Left ventricle myocardium inferior (tissue), 1 donor: Measurements from ENCODE around the gene CD109. TPM values are rescaled to one million over a fixed set of nuclear protein-coding genes. Genes with fewer than 3 reads are reported as not detected.
"Not testable (repeated sequence)": the region's sequence is repeated elsewhere in the genome, so short reads cannot be mapped to it uniquely, and the experiment has no call there.

Experiments used
- DNase-seq: peaks from one replicate; pipeline ENCODE4 v3.0.0-alpha.2; 2020
- H3K27ac ChIP-seq: fragments of 200-600 bp; replicated peaks from 2 replicates; pipeline ENCODE4 v1.8.0; 2021
- H3K27me3 ChIP-seq: fragments of 200-600 bp; 2 replicates; pipeline ENCODE4 v1.8.0; 2021; ENCODE audit warnings: low read depth
- H3K36me3 ChIP-seq: fragments of 200-600 bp; 2 replicates; pipeline ENCODE4 v1.8.0; 2021
- H3K4me1 ChIP-seq: fragments of 200-600 bp; 2 replicates; pipeline ENCODE4 v1.8.0; 2021
- H3K4me3 ChIP-seq: fragments of 200-600 bp; 2 replicates; pipeline ENCODE4 v1.8.0; 2021; ENCODE audit warnings: mild to moderate bottlenecking, moderate library complexity
- H3K9me3 ChIP-seq: fragments of 200-600 bp; replicated peaks from 2 replicates; pipeline ENCODE4 v1.8.0; 2021
- intact Hi-C: fragments of 100-400 bp; cut with micrococcal nuclease; formaldehyde crosslinking; loops from one replicate; pipeline ENCODE4 v1.11.0; 2022
- total RNA-seq: library from RNA; stranded (reverse); fragmentation: NEBNext Ultra II Directional; extraction: Animal tissue kit (Norgen Biotek cat#: 25700); gene quantifications from one replicate; pipeline ENCODE4 v1.2.1, GENCODE V29; 2021
- TF ChIP-seq, protein P1 (sequence below): fragments of 200-600 bp; IDR thresholded peaks from 2 replicates; pipeline ENCODE4 v1.8.0; 2021; ENCODE audit warnings: antibody characterized with exemption, mild to moderate bottlenecking, borderline replicate concordance
- donor health status: DM: no; HTN: yes; CAD: no; lungs with severe emphysema.

The CD109 gene
- total RNA-seq, 1 donor from 2014 or later = 9.1 TPM

DNA sequence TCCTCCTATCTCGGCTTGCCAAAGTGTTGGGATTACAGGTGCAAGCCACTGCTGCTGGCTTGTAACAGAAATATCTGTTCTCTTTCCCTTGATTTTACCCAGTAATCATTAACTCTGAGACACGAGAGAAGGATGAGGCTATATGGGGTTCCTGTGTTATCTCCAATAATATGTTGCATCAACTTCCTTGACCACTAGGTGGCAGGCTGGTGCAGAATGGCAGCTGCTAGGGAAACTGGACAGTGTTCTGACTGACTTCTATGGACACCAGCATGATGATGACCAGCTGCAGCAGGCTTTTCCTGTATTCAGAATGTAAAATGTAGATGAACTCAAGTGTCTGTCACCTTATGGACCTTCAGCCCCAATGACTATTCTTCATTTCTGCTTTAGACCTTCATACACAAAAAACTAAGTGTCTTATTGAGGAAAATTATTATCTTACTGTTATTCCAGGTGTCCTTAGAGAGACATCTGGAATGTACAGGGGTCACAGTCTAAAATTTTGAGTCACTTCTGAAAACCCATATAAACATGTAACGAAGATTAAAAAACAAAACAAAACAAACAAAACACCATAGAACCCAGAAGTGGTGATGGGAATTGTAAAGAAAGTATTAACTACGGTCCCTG, 20.4 kb upstream of the CD109 start:
- Histone ChIP-seq H3K4me3 (no peak overlapping the region), H3K27me3 (peaks cover 8% of the 10 kb centered on the region), H3K27ac (no peak overlapping the region), H3K4me1 (peaks cover 6% of the 10 kb centered on the region), H3K36me3 (no peaks in the 10 kb centered on the region), H3K9me3 (no peaks in the 10 kb centered on the region)
- DNase-seq = peak; percentile 46
- TF ChIP-seq, protein P1, sequence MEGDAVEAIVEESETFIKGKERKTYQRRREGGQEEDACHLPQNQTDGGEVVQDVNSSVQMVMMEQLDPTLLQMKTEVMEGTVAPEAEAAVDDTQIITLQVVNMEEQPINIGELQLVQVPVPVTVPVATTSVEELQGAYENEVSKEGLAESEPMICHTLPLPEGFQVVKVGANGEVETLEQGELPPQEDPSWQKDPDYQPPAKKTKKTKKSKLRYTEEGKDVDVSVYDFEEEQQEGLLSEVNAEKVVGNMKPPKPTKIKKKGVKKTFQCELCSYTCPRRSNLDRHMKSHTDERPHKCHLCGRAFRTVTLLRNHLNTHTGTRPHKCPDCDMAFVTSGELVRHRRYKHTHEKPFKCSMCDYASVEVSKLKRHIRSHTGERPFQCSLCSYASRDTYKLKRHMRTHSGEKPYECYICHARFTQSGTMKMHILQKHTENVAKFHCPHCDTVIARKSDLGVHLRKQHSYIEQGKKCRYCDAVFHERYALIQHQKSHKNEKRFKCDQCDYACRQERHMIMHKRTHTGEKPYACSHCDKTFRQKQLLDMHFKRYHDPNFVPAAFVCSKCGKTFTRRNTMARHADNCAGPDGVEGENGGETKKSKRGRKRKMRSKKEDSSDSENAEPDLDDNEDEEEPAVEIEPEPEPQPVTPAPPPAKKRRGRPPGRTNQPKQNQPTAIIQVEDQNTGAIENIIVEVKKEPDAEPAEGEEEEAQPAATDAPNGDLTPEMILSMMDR = peak; percentile 94
- intact Hi-C loops = loop anchor here (2.0 kb wide), 1 partner anchor 57 kb away; no protein-coding TSS in a partner anchor

- TF ChIP-seq, protein P1 = no peak
- intact Hi-C loops = no loop called here
- Histone ChIP-seq H3K4me3 (no peak overlapping the region), H3K27ac (no peak overlapping the region), H3K9me3 (peaks cover 17% of the 10 kb centered on the region), H3K36me3 (no peaks in the 10 kb centered on the region), H3K4me1 (peaks cover 6% of the 10 kb centered on the region), H3K27me3 (no peaks in the 10 kb centered on the region)
- DNase-seq = no peak
Observed at GRCh38 chr6:73679009-73679408, 17.0 kb upstream of the CD109 start.

DNA sequence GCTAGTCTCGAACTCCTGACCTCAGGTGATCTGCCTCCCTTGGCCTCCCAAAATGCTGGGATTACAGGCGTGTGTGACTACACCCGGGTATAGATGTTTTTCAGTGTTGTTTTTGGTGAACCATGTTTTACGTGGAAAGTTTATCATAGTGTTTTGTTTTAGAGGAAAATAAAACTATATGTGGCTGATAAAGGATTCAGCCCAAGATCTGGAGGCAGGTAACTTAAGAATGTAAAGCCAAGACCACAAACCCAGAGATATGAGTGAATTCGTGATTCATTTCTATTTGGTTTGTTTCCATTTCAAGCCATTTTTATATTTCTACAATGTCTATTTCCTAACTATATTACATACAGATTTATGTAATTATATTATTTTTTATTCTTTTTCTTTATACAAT, 16.2 kb upstream of the CD109 start:
- H3K27ac ChIP-seq, H3K27me3 ChIP-seq, H3K4me1 ChIP-seq, H3K36me3 ChIP-seq, H3K4me3 ChIP-seq, DNase-seq, intact Hi-C loops: not testable (repeated sequence)
- H3K9me3 ChIP-seq = peaks cover 20% of the 10 kb centered on the region

DNA sequence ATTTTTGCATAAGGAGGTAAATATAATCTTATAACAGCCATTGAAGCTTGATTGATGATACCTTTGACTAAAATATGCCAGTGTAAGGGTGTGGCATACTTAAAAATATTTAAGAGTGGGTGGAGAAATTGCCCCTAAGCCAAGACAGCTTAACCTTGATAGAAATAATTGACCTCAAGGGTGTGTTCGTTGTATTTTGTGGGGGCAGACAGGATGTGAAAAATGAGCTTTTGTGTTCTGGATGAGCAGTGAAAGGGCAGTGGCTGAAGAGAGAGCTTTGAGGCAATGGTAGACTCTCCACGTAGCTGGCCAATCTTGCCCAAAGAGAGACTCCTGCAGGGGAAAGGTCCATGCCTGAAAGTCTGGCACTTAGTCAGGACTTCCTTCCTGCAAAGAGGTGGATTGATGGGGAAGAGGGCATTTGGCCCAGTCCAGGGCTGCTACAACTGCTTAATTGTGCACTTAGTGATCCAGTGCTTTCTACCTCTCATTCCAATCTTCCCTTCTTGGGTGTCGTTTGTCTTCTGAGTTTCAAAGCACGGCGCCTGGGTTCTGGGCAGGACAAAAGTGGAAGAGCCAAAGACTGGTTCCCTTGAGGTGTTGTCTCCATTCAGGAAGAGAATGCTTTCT, 15.6 kb upstream of the CD109 start:
- Histone ChIP-seq H3K9me3 (peaks cover 23% of the 10 kb centered on the region), H3K4me1 (peaks cover 6% of the 10 kb centered on the region), H3K36me3 (no peaks in the 10 kb centered on the region), H3K27ac (no peak overlapping the region), H3K4me3 (no peak overlapping the region), H3K27me3 (no peaks in the 10 kb centered on the region)
- TF ChIP-seq, protein P1 = no peak
- no peak for DNase-seq
- intact Hi-C loops = no loop called here

DNA sequence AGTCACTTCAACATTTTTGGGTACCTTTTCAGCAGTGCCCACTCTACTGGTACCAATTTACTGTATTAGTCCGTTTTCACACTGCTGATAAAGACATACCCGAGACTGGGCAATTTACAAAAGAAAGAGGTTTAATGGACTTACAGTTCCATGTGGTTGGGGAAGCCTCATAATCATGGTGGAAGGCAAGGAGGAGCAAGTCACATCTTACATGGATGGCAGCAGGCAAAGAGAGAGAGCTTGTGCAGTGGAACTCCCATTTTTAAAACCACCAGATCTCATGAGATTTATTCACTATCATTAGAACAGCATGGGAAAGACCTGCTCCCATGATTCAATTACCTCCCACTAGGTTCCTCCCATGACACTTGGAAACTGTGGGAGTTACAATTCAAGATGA, 12.4 kb upstream of the CD109 start:
- H3K36me3 ChIP-seq, H3K4me3 ChIP-seq, H3K27ac ChIP-seq, H3K27me3 ChIP-seq, DNase-seq, intact Hi-C loops, H3K4me1 ChIP-seq: not testable (repeated sequence)
- H3K9me3 ChIP-seq = peaks cover 24% of the 10 kb centered on the region

DNA sequence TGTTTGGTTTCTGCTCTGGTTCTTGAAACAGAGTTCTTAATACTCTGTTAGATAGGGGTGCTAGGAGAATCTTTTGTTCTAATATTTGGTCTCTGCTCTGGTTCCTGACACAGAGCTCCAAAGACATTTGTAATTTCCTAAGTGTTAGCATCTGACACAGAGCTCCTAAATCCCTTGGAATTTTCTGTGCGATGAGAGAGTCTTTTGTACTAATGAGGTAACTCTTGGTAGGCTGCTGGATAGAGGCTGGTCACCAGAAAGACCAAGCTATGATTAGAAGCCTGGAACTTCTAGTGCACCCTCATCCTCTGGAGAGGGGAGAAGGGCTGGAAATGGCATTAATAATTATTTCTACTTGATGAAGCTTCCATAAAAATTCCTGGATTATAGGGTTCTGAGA, 7.7 kb upstream of the CD109 start:
- H3K27me3 ChIP-seq = no peaks in the 10 kb centered on the region
- DNase-seq = no peak
- H3K36me3 ChIP-seq = no peaks in the 10 kb centered on the region
- H3K4me1 ChIP-seq = no peaks in the 10 kb centered on the region
- H3K27ac ChIP-seq = no peak overlapping the region
- peaks cover 14% of the 10 kb centered on the region for H3K9me3 ChIP-seq
- intact Hi-C loops = no loop called here
- no peak overlapping the region for H3K4me3 ChIP-seq
- TF ChIP-seq, protein P1 = no peak
